Measurements from ENCODE around the gene IGSF6.

DNA sequence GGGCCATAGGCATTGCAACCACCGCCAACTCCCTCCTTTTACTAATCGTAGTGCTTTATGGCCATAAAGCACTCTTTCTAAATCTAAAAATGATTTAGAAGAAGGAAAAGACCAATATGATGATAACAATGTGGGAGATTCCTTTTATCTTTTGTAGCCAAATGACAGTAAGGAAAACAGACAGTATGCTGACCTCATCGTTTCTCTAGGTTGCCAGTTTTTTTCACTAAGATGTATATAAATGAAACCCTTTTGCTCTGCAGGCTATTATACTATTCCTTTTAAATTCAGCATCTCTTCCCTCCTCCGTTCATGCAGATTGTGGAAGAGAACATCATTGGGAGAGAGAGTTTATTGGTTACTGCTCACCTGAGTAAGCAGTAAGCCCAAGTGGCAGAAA is 36.7 kb upstream of the IGSF6 start:
- TF ChIP-seq CTCF (IDR thresholded peaks at IDR 0.05; ENCODE audit: low read depth, low read length), result no peak
- TF ChIP-seq EZH2phosphoT487 (IDR thresholded peaks at IDR 0.05; ENCODE audit: low read depth), result no peak

Measured in OCI-LY3 (cell line).